ENCODE results near the gene CHRNA3.
"Not testable (repeated sequence)": the region's sequence is repeated elsewhere in the genome, so short reads cannot be mapped to it uniquely, and the experiment has no call there.

Gene CHRNA3

GRCh38 chr15:78615151-78615589, 5.6 kb downstream of the CHRNA3 start:
- Histone ChIP-seq H3F3A (ENCODE audit: control insufficient read depth, insufficient read depth) (no peaks in the 10 kb centered on the region), H3K36me3 (ENCODE audit: control insufficient read depth, low read length) (no peaks in the 10 kb centered on the region), H4K20me1 (ENCODE audit: control insufficient read depth, insufficient read depth, low read depth, low read length) (no peaks in the 10 kb centered on the region), H3K4me3 (ENCODE audit: low read length) (no peak overlapping the region), H3K4me2 (ENCODE audit: low read length) (no peak overlapping the region), H3K27me3 (ENCODE audit: control insufficient read depth, low read length) (no peaks in the 10 kb centered on the region), H3K27ac (ENCODE audit: low read depth, low read length) (no peak overlapping the region), H3K9me3 (ENCODE audit: control insufficient read depth, insufficient read depth, low read length) (no peaks in the 10 kb centered on the region), H3K9me2 (replicated peaks; ENCODE audit: control insufficient read depth, low read length) (no peaks in the 10 kb centered on the region), H3K79me2 (ENCODE audit: control insufficient read depth, low read length) (no peaks in the 10 kb centered on the region), H3K4me1 (ENCODE audit: control insufficient read depth, low read length) (no peaks in the 10 kb centered on the region)
- TF ChIP-seq EZH2phosphoT487 (IDR thresholded peaks at IDR 0.05; ENCODE audit: borderline replicate concordance, low read length) (no peak), CTCF (IDR thresholded peaks at IDR 0.05; ENCODE audit: low read depth, low read length, poor library complexity, severe bottlenecking) (no peak)

GRCh38 chr15:78614021-78614420, 6.8 kb downstream of the CHRNA3 start:
- H3F3A ChIP-seq (ENCODE audit: control insufficient read depth, insufficient read depth): no peaks in the 10 kb centered on the region
- no peaks in the 10 kb centered on the region for H3K9me3 ChIP-seq (ENCODE audit: control insufficient read depth, insufficient read depth, low read length)
- H3K27me3 ChIP-seq (ENCODE audit: control insufficient read depth, low read length): no peaks in the 10 kb centered on the region
- no peak overlapping the region for H3K4me2 ChIP-seq (ENCODE audit: low read length)
- H3K4me1 ChIP-seq (ENCODE audit: control insufficient read depth, low read length): no peaks in the 10 kb centered on the region
- no peaks in the 10 kb centered on the region for H3K9me2 ChIP-seq (replicated peaks; ENCODE audit: control insufficient read depth, low read length)
- no peaks in the 10 kb centered on the region for H3K79me2 ChIP-seq (ENCODE audit: control insufficient read depth, low read length)
- H3K4me3 ChIP-seq (ENCODE audit: low read length): no peak overlapping the region
- no peak for TF ChIP-seq EZH2phosphoT487 (IDR thresholded peaks at IDR 0.05; ENCODE audit: borderline replicate concordance, low read length)
- TF ChIP-seq CTCF (IDR thresholded peaks at IDR 0.05; ENCODE audit: low read depth, low read length, poor library complexity, severe bottlenecking): no peak
- H3K36me3 ChIP-seq (ENCODE audit: control insufficient read depth, low read length): no peaks in the 10 kb centered on the region
- H3K27ac ChIP-seq (ENCODE audit: low read depth, low read length): no peak overlapping the region
- no peaks in the 10 kb centered on the region for H4K20me1 ChIP-seq (ENCODE audit: control insufficient read depth, insufficient read depth, low read depth, low read length)

GRCh38 chr15:78609551-78609950, 11.2 kb downstream of the CHRNA3 start:
- not testable (repeated sequence) for H3K4me3 ChIP-seq (ENCODE audit: low read length); H3K36me3 ChIP-seq (ENCODE audit: control insufficient read depth, low read length); H3K27ac ChIP-seq (ENCODE audit: low read depth, low read length); H3K4me1 ChIP-seq (ENCODE audit: control insufficient read depth, low read length); H3K4me2 ChIP-seq (ENCODE audit: low read length); H3K79me2 ChIP-seq (ENCODE audit: control insufficient read depth, low read length); H3K9me3 ChIP-seq (ENCODE audit: control insufficient read depth, insufficient read depth, low read length); H3K9me2 ChIP-seq (replicated peaks; ENCODE audit: control insufficient read depth, low read length); H3F3A ChIP-seq (ENCODE audit: control insufficient read depth, insufficient read depth); H4K20me1 ChIP-seq (ENCODE audit: control insufficient read depth, insufficient read depth, low read depth, low read length); H3K27me3 ChIP-seq (ENCODE audit: control insufficient read depth, low read length)

GRCh38 chr15:78605680-78606079, 15.1 kb downstream of the CHRNA3 start:
- H3K9me3 ChIP-seq (ENCODE audit: control insufficient read depth, insufficient read depth, low read length): no peaks in the 10 kb centered on the region
- TF ChIP-seq EZH2phosphoT487 (IDR thresholded peaks at IDR 0.05; ENCODE audit: borderline replicate concordance, low read length): no peak
- no peak for TF ChIP-seq CTCF (IDR thresholded peaks at IDR 0.05; ENCODE audit: low read depth, low read length, poor library complexity, severe bottlenecking)
- H3K79me2 ChIP-seq (ENCODE audit: control insufficient read depth, low read length): no peaks in the 10 kb centered on the region
- no peak overlapping the region for H3K4me2 ChIP-seq (ENCODE audit: low read length)
- no peak overlapping the region for H3K4me3 ChIP-seq (ENCODE audit: low read length)
- no peak overlapping the region for H3K27ac ChIP-seq (ENCODE audit: low read depth, low read length)
- no peaks in the 10 kb centered on the region for H3F3A ChIP-seq (ENCODE audit: control insufficient read depth, insufficient read depth)
- H3K9me2 ChIP-seq (replicated peaks; ENCODE audit: control insufficient read depth, low read length): no peaks in the 10 kb centered on the region
- no peaks in the 10 kb centered on the region for H4K20me1 ChIP-seq (ENCODE audit: control insufficient read depth, insufficient read depth, low read depth, low read length)
- no peaks in the 10 kb centered on the region for H3K36me3 ChIP-seq (ENCODE audit: control insufficient read depth, low read length)
- no peaks in the 10 kb centered on the region for H3K27me3 ChIP-seq (ENCODE audit: control insufficient read depth, low read length)
- no peaks in the 10 kb centered on the region for H3K4me1 ChIP-seq (ENCODE audit: control insufficient read depth, low read length)
